Neural cell (in vitro differentiated cells): ENCODE measurements around the gene NOP56. TPM values are rescaled to one million over a fixed set of nuclear protein-coding genes. Genes with fewer than 3 reads are reported as not detected.

Source experiments
- H2AFZ ChIP-seq: fragments of 200-600, 300-800 bp; sonication (generic), shearing (Covaris generic); 2 replicates; pipeline ENCODE4 v1.6.0; 2014; ENCODE audit warnings: low read depth, mild to moderate bottlenecking, antibody characterized with exemption, low read length, moderate library complexity
- H3F3A ChIP-seq: fragments of 200-600 bp; shearing (Covaris generic); 2 replicates; pipeline ENCODE4 v1.6.1; 2016; ENCODE audit warnings: mild to moderate bottlenecking, moderate library complexity, mixed read lengths, antibody characterized with exemption, low read length; ENCODE audit not compliant: insufficient read depth, poor library complexity, severe bottlenecking
- H3K27ac ChIP-seq: fragments of 200-600, 300-800 bp; sonication (generic), shearing (Covaris generic); 2 replicates; pipeline ENCODE4 v1.5.1; 2014; ENCODE audit warnings: mild to moderate bottlenecking, low read length, moderate library complexity
- H3K27me3 ChIP-seq: fragments of 300-800, 200-600 bp; sonication (generic), shearing (Covaris generic); 2 replicates; pipeline ENCODE4 v1.6.0; 2014; ENCODE audit warnings: mild to moderate bottlenecking, low read depth, low read length, moderate library complexity; ENCODE audit not compliant: insufficient read depth
- H3K36me3 ChIP-seq: fragments of 300-800, 200-600 bp; sonication (generic), shearing (Covaris generic); 2 replicates; pipeline ENCODE4 v1.5.1; 2014; ENCODE audit warnings: mild to moderate bottlenecking, antibody characterized with exemption, low read length, moderate library complexity; ENCODE audit not compliant: insufficient read depth
- H3K4me2 ChIP-seq: fragments of 300-800, 200-600 bp; sonication (generic), shearing (Covaris generic); 2 replicates; pipeline ENCODE4 v1.6.0; 2014; ENCODE audit warnings: mild to moderate bottlenecking, low read length
- H3K4me3 ChIP-seq: fragments of 300-800, 200-600 bp; sonication (generic), shearing (Covaris generic); 2 replicates; pipeline ENCODE4 v1.5.1; 2014; ENCODE audit warnings: mild to moderate bottlenecking, low read length, moderate library complexity
- H3K79me2 ChIP-seq: fragments of 200-600 bp; shearing (Covaris generic); replicated peaks from 2 replicates; pipeline ENCODE4 v1.6.0; 2014; ENCODE audit warnings: mild to moderate bottlenecking, low read length, moderate library complexity; ENCODE audit not compliant: insufficient read depth
- H3K9ac ChIP-seq: fragments of 300-800, 200-600 bp; sonication (generic), shearing (Covaris generic); 2 replicates; pipeline ENCODE4 v1.6.1; 2016; ENCODE audit warnings: mild to moderate bottlenecking, low read length, mixed read lengths
- H3K9me2 ChIP-seq: fragments of 200-600 bp; shearing (Covaris generic); 2 replicates; pipeline ENCODE4 v1.6.1; 2016; ENCODE audit warnings: mild to moderate bottlenecking, low read length, mixed read lengths; ENCODE audit not compliant: insufficient read depth
- H3K9me3 ChIP-seq: fragments of 200-600, 300-800 bp; sonication (generic), shearing (Covaris generic); 2 replicates; pipeline ENCODE4 v1.6.1; 2016; ENCODE audit warnings: mild to moderate bottlenecking, mixed run types, low read length, moderate library complexity, mixed read lengths
- H4K20me1 ChIP-seq: fragments of 200-600 bp; shearing (Covaris generic); 2 replicates; pipeline ENCODE4 v1.6.1; 2016; ENCODE audit warnings: mild to moderate bottlenecking, mixed run types; ENCODE audit not compliant: insufficient read depth
- EP300 ChIP-seq: fragments of 450-650 bp; conservative IDR thresholded peaks from 2 replicates; pipeline ENCODE4 v1.6.1; 2014; ENCODE audit warnings: antibody characterized with exemption, mild to moderate bottlenecking, moderate library complexity; ENCODE audit not compliant: poor library complexity, severe bottlenecking
- EZH2 ChIP-seq: fragments of 200-600, 300-800 bp; shearing (Covaris generic), sonication (generic); IDR thresholded peaks from 2 replicates; pipeline ENCODE4 v1.6.1; 2014; ENCODE audit warnings: antibody characterized with exemption, low read length, borderline replicate concordance, mild to moderate bottlenecking; ENCODE audit not compliant: insufficient read depth, poor library complexity, severe bottlenecking
- MXI1 ChIP-seq: fragments of 450-650 bp; conservative IDR thresholded peaks from 2 replicates; pipeline ENCODE4 v1.6.1; 2014; ENCODE audit warnings: antibody characterized with exemption, mild to moderate bottlenecking; ENCODE audit not compliant: poor library complexity, severe bottlenecking
- POLR2AphosphoS5 ChIP-seq: IDR thresholded peaks from 2 replicates; pipeline ENCODE4 v1.6.1; 2012
- RAD21 ChIP-seq: fragments of 450-650 bp; conservative IDR thresholded peaks from 2 replicates; pipeline ENCODE4 v1.6.1; 2014; ENCODE audit warnings: antibody characterized with exemption, mild to moderate bottlenecking, moderate library complexity
- SMC3 ChIP-seq: fragments of 450-650 bp; conservative IDR thresholded peaks from 2 replicates; pipeline ENCODE4 v1.6.1; 2014; ENCODE audit warnings: antibody characterized with exemption, mild to moderate bottlenecking, moderate library complexity; ENCODE audit not compliant: poor library complexity
- TAF1 ChIP-seq: IDR thresholded peaks from 2 replicates; pipeline ENCODE4 v1.6.1; 2012; ENCODE audit warnings: low read depth
- polyA plus RNA-seq: library from polyadenylated mRNA; depleted of rRNA; stranded (reverse); fragments of >200 nt; gene quantifications from 2 replicates; pipeline ENCODE4 v1.2.3, GENCODE V29; 2014
- TF ChIP-seq, protein P1 (sequence below): fragments of 450-650 bp; IDR thresholded peaks from 2 replicates; pipeline ENCODE4 v1.5.1; 2014; ENCODE audit warnings: antibody characterized with exemption, mild to moderate bottlenecking, moderate library complexity; ENCODE audit not compliant: poor library complexity, severe bottlenecking
- TF ChIP-seq, protein P2 (sequence below): IDR thresholded peaks from 2 replicates; pipeline ENCODE4 v1.6.1; 2012; ENCODE audit warnings: borderline replicate concordance

NOP56 gene
- polyA plus RNA-seq, 1 donor from 2014 or later = 188 TPM

DNA sequence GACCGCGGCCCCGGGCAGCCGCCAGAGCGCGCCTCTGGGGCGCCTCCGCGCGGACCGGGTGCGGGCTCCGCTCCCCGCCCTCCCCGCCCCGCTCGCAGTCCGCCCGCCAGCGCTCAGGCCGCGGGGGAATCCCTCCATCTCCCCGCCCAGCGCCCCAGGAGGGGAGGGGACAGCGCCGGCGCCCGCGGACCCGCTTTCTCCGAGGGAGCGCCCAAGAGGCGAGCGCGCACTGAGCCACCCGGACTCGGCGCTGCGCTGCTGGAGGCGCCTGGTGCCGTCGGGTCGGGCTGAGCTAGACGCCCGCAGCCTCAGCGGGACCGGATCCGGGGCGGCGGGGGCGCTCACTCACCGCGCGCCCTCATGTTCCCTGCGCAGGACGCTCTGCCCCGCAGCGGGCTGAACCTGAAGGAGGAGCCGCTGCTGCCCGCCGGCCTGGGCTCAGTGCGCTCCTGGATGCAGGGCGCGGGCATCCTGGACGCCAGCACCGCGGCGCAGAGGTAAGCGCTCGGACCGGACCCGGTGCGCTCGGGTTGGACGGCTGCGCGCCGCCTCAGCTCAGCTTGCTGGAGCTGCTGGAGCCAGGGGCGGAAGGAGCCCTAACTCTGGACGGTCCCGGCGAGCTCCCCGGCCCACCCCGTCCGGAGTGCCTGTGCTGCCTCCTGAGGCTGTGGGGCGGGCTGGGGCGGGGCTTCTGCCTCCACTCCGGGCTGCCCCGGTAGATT lies 41.0 kb downstream of the NOP56 start:
- Histone ChIP-seq H3K9me2 (no peaks in the 10 kb centered on the region), H3K4me2 (no peak overlapping the region), H3K36me3 (no peaks in the 10 kb centered on the region), H3K27me3 (peaks cover 32% of the 10 kb centered on the region), H3F3A (no peaks in the 10 kb centered on the region), H3K9ac (peak overlapping the region; percentile 44), H3K9me3 (no peaks in the 10 kb centered on the region), H3K79me2 (no peaks in the 10 kb centered on the region), H4K20me1 (no peaks in the 10 kb centered on the region), H3K4me3 (peak overlapping the region; percentile 63), H2AFZ (no peak overlapping the region), H3K27ac (no peak overlapping the region)
- TF ChIP-seq, protein P1, sequence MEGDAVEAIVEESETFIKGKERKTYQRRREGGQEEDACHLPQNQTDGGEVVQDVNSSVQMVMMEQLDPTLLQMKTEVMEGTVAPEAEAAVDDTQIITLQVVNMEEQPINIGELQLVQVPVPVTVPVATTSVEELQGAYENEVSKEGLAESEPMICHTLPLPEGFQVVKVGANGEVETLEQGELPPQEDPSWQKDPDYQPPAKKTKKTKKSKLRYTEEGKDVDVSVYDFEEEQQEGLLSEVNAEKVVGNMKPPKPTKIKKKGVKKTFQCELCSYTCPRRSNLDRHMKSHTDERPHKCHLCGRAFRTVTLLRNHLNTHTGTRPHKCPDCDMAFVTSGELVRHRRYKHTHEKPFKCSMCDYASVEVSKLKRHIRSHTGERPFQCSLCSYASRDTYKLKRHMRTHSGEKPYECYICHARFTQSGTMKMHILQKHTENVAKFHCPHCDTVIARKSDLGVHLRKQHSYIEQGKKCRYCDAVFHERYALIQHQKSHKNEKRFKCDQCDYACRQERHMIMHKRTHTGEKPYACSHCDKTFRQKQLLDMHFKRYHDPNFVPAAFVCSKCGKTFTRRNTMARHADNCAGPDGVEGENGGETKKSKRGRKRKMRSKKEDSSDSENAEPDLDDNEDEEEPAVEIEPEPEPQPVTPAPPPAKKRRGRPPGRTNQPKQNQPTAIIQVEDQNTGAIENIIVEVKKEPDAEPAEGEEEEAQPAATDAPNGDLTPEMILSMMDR = peak; percentile 28
- TF ChIP-seq MXI1 = peak; percentile 37
- TF ChIP-seq, protein P2, sequence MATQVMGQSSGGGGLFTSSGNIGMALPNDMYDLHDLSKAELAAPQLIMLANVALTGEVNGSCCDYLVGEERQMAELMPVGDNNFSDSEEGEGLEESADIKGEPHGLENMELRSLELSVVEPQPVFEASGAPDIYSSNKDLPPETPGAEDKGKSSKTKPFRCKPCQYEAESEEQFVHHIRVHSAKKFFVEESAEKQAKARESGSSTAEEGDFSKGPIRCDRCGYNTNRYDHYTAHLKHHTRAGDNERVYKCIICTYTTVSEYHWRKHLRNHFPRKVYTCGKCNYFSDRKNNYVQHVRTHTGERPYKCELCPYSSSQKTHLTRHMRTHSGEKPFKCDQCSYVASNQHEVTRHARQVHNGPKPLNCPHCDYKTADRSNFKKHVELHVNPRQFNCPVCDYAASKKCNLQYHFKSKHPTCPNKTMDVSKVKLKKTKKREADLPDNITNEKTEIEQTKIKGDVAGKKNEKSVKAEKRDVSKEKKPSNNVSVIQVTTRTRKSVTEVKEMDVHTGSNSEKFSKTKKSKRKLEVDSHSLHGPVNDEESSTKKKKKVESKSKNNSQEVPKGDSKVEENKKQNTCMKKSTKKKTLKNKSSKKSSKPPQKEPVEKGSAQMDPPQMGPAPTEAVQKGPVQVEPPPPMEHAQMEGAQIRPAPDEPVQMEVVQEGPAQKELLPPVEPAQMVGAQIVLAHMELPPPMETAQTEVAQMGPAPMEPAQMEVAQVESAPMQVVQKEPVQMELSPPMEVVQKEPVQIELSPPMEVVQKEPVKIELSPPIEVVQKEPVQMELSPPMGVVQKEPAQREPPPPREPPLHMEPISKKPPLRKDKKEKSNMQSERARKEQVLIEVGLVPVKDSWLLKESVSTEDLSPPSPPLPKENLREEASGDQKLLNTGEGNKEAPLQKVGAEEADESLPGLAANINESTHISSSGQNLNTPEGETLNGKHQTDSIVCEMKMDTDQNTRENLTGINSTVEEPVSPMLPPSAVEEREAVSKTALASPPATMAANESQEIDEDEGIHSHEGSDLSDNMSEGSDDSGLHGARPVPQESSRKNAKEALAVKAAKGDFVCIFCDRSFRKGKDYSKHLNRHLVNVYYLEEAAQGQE = no peak

DNA sequence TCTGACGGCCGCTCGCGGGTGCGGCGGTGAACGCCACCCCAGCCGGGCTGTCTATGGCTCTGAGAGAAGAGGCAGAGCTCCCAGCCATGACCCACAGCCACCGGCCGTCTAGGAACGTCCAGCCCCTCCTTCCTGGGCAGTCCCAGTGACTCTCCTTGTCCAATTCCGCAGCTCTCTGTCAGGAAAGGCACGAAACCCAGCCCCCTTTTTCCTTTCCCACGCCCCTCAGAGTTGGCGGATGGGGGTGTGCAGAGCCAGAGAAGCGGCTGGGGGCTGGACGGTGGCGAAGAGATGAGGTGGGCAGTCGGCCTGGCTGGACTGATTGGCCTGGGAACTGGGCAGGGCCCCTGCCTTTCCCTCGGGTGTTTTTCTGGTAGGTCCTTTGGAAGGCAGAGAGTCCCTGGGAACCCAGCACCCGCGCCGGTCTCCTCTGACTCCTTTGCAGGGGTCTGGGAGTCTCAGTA lies 41.6 kb downstream of the NOP56 start:
- TF ChIP-seq TAF1 (no peak), RAD21 (no peak), MXI1 (no peak), EZH2 (no peak), SMC3 (no peak), EP300 (no peak), POLR2AphosphoS5 (no peak)
- TF ChIP-seq, protein P2 = no peak
- TF ChIP-seq, protein P1 = no peak
- no peaks in the 10 kb centered on the region for H3K79me2 ChIP-seq
- no peak overlapping the region for H3K9ac ChIP-seq
- H3K27me3 ChIP-seq = peaks cover 29% of the 10 kb centered on the region
- no peaks in the 10 kb centered on the region for H3K9me2 ChIP-seq
- no peak overlapping the region for H2AFZ ChIP-seq
- no peaks in the 10 kb centered on the region for H3F3A ChIP-seq
- H4K20me1 ChIP-seq = no peaks in the 10 kb centered on the region
- H3K9me3 ChIP-seq = no peaks in the 10 kb centered on the region
- H3K36me3 ChIP-seq = no peaks in the 10 kb centered on the region
- no peak overlapping the region for H3K27ac ChIP-seq
- no peak overlapping the region for H3K4me2 ChIP-seq
- peak overlapping the region; percentile 63 for H3K4me3 ChIP-seq
